ENCODE data around the gene HSD17B14. TPM values are rescaled to one million over a fixed set of nuclear protein-coding genes. Genes with fewer than 3 reads are reported as not detected.

The HSD17B14 gene
- polyA plus RNA-seq, 2 of the 4 experiments (the other 2 are of a cell fraction) = 11.1 to 20.9 TPM

DNA sequence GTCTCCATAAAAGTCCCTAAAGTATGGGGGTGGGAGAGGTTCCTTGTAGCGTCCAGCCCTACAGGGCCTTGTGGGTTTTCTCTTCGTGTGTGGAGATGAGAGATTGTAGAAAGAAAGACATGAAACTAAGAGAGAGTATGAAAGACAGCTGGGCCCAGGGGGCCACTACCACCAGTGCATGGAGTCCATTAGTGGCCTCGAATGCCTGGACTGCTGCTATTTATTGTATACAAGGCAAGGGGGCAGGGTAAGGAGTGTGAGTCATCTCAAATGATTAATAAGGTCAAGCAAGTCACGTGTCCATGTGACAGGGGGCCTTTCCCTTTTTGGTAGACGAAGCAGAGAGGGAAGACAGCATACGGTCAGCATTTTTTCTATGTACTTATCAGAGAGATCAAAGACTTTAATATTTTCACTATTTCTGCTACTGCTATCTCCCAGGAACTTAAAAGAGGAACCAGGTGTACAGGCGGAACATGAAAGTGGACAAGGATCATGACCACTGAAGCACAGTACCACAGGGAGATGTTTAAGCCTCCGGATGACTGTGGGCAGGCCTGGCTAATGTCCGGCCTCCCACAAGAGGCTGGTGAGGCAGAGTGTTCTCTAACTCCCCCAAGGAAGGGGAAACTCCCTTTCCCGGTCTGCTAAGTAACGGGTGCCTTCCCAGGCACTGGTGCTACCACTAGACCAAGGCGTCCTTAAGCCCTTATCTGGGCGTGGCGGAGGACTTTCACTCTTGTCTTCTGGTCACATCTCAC lies 55.5 kb downstream of the HSD17B14 start (continued):
- TF ChIP-seq, protein P1, sequence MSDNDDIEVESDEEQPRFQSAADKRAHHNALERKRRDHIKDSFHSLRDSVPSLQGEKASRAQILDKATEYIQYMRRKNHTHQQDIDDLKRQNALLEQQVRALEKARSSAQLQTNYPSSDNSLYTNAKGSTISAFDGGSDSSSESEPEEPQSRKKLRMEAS (IDR thresholded peaks at IDR 0.05) = peak; percentile 61; the same call in 1 of the 2 replicates
- TF ChIP-seq FOSB (CRISPR knock-in tag; IDR thresholded peaks at IDR 0.05) (no peak), TP53 (CRISPR knock-in tag; IDR thresholded peaks at IDR 0.05) (no peak), JUNB (IDR thresholded peaks at IDR 0.05) (no peak), ZFP36 (IDR thresholded peaks at IDR 0.05; ENCODE audit: borderline replicate concordance, partially characterized antibody) (no peak), FOSL2 (IDR thresholded peaks at IDR 0.05) (peak; percentile 38; the same call in 1 of the 2 replicates), FOSL2 (CRISPR knock-in tag; IDR thresholded peaks at IDR 0.05) (peak; percentile 75), MAFK (IDR thresholded peaks at IDR 0.05; ENCODE audit: partially characterized antibody) (peak; percentile 38), E2F6 (IDR thresholded peaks at IDR 0.05; ENCODE audit: borderline replicate concordance, low read depth) (peak; percentile 11; the same call in 1 of the 2 replicates)
- TF ChIP-seq, protein P2, sequence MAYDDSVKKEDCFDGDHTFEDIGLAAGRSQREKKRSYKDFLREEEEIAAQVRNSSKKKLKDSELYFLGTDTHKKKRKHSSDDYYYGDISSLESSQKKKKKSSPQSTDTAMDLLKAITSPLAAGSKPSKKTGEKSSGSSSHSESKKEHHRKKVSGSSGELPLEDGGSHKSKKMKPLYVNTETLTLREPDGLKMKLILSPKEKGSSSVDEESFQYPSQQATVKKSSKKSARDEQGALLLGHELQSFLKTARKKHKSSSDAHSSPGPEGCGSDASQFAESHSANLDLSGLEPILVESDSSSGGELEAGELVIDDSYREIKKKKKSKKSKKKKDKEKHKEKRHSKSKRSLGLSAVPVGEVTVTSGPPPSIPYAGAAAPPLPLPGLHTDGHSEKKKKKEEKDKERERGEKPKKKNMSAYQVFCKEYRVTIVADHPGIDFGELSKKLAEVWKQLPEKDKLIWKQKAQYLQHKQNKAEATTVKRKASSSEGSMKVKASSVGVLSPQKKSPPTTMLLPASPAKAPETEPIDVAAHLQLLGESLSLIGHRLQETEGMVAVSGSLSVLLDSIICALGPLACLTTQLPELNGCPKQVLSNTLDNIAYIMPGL (CRISPR knock-in tag; IDR thresholded peaks at IDR 0.05; ENCODE audit: borderline replicate concordance) = no peak

DNA sequence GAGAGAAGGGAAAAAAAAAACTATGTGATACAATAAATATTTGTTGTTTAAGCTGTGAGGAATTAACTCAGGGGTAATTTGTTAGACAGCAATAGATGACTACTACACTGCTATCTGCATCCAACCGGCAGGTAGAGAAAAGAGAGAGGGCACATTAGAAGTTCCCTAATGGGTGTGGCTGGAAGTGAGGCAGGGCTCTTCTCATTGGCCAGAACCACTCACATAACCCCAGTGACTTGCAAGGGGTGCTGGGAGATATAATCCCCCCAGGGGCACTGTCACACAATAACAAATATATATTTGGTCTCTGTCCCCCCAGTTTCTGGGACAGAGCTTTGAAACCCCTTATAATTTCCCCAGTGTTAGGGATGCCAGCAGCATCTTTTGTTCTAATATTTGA lies 56.7 kb downstream of the HSD17B14 start:
- 60% methylated on average over 1 of the region's 1 CpG for WGBS (ENCODE audit: missing lambda C conversion rate)
- FAIRE-seq = no peak
- CTCF ChIA-PET = interaction anchor here (0.5 to 6.5 kb wide), 13 partner anchors 8 to 192 kb away, joined by 3 to 35 read pairs (median 4); partner anchors contain the start of gene CA11

More for the DNA sequence above, 56.7 kb downstream of the HSD17B14 start:
- no peak overlapping the region for H3K27ac ChIP-seq
- peak in 1 of 2 experiments; percentile 10; a peak in 1 of 6 replicates for ATAC-seq
- H3K4me3 ChIP-seq = no peak overlapping the region
- TF ChIP-seq FOSB (CRISPR knock-in tag; IDR thresholded peaks at IDR 0.05) (no peak), CEBPB (IDR thresholded peaks at IDR 0.05) (no peak), RFX5 (IDR thresholded peaks at IDR 0.05) (no peak), NR3C1 (IDR thresholded peaks at IDR 0.05) (no peak), HOXB5 (CRISPR knock-in tag; IDR thresholded peaks at IDR 0.05) (no peak), JUN (IDR thresholded peaks at IDR 0.05) (no peak), CBX2 (IDR thresholded peaks at IDR 0.05; ENCODE audit: borderline replicate concordance, low read depth) (no peak), POLR2AphosphoS2 (conservative IDR thresholded peaks at IDR 0.05; ENCODE audit: low read length) (no peak), BHLHE40 (IDR thresholded peaks at IDR 0.05; ENCODE audit: low read depth, low read length) (no peak), GATA3 (IDR thresholded peaks at IDR 0.05; ENCODE audit: borderline replicate concordance) (no peak), EHF (CRISPR knock-in tag; IDR thresholded peaks at IDR 0.05) (no peak), HDAC2 (IDR thresholded peaks at IDR 0.05) (no peak), FOXS1 (CRISPR knock-in tag; IDR thresholded peaks at IDR 0.05) (no peak), ZFP36 (IDR thresholded peaks at IDR 0.05; ENCODE audit: borderline replicate concordance, partially characterized antibody) (no peak), PBX3 (IDR thresholded peaks at IDR 0.05) (no peak), RARB (CRISPR knock-in tag; IDR thresholded peaks at IDR 0.05) (no peak)
- TF ChIP-seq, protein P3, sequence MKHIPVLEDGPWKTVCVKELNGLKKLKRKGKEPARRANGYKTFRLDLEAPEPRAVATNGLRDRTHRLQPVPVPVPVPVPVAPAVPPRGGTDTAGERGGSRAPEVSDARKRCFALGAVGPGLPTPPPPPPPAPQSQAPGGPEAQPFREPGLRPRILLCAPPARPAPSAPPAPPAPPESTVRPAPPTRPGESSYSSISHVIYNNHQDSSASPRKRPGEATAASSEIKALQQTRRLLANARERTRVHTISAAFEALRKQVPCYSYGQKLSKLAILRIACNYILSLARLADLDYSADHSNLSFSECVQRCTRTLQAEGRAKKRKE (CRISPR knock-in tag; IDR thresholded peaks at IDR 0.05; ENCODE audit: low read depth) = no peak
- TF ChIP-seq, protein P2 (CRISPR knock-in tag; IDR thresholded peaks at IDR 0.05; ENCODE audit: borderline replicate concordance) = no peak
- TF ChIP-seq, protein P4, sequence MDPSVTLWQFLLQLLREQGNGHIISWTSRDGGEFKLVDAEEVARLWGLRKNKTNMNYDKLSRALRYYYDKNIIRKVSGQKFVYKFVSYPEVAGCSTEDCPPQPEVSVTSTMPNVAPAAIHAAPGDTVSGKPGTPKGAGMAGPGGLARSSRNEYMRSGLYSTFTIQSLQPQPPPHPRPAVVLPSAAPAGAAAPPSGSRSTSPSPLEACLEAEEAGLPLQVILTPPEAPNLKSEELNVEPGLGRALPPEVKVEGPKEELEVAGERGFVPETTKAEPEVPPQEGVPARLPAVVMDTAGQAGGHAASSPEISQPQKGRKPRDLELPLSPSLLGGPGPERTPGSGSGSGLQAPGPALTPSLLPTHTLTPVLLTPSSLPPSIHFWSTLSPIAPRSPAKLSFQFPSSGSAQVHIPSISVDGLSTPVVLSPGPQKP (IDR thresholded peaks at IDR 0.05; ENCODE audit: low read depth, low read length) = no peak
- peaks cover 10% of the 10 kb centered on the region for H3K4me1 ChIP-seq
- POLR2A ChIA-PET = interaction anchor here (1.0 kb wide), 1 partner anchor 41 kb away, joined by 3 read pairs; no protein-coding TSS in a partner anchor
- no peak for DNase-seq (ENCODE audit: low read depth in 1 of 2, low spot score in 1 of 2)
- H3K4me2 ChIP-seq = no peak overlapping the region
- no peaks in the 10 kb centered on the region for H3K9me3 ChIP-seq
